22Rv1 (cell line): ENCODE data around the gene ENKD1.

Experiments used
- H3K27ac ChIP-seq: fragments of 450-650 bp; 2 replicates; pipeline ENCODE4 v1.5.1; 2017
- CTCF ChIP-seq: fragments of 450-650 bp; IDR thresholded peaks from 2 replicates; pipeline ENCODE4 v1.5.1; 2017; ENCODE audit warnings: mild to moderate bottlenecking
- ZFX ChIP-seq: fragments of 450-650 bp; IDR thresholded peaks from 2 replicates; pipeline ENCODE4 v1.6.1; 2017; ENCODE audit warnings: antibody characterized with exemption, borderline replicate concordance

Gene ENKD1

DNA sequence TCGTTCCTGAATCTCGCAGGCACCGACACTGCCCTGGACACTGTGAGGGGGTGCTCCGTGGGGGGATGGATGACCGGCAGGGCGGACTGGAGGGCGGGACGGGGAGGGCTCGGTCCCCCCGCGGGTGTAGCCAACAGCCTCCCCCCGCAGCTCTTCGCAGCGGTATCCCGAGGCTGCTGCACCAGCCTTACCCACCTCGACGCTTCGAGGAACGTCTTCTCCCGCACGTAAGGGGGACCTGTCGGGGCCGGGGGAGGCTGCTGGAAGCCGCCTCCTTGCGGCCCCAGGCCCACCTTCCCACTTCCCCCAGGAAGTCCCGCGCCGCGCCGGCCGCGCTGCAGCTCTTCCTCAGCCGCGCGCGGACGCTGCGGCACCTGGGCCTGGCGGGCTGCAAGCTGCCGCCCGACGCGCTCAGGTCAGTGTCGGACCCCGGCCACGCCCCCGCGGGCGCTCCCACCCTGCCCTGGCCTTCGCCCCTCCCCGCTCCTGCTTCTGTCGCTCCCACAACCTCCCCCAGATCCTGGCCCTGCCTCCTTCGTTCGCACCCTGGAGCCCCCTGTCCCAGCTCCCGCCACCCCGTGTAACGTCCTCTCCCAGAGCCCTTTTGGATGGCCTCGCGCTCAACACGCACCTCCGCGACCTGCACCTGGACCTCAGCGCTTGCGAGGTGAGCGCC, 18.3 kb downstream of the ENKD1 start:
- TF ChIP-seq CTCF: no peak
- TF ChIP-seq ZFX: no peak
- H3K27ac ChIP-seq: no peak overlapping the region

GRCh38 chr16:67647681-67648080, 18.9 kb downstream of the ENKD1 start:
- TF ChIP-seq ZFX (no peak), CTCF (no peak)
- no peak overlapping the region for H3K27ac ChIP-seq

DNA sequence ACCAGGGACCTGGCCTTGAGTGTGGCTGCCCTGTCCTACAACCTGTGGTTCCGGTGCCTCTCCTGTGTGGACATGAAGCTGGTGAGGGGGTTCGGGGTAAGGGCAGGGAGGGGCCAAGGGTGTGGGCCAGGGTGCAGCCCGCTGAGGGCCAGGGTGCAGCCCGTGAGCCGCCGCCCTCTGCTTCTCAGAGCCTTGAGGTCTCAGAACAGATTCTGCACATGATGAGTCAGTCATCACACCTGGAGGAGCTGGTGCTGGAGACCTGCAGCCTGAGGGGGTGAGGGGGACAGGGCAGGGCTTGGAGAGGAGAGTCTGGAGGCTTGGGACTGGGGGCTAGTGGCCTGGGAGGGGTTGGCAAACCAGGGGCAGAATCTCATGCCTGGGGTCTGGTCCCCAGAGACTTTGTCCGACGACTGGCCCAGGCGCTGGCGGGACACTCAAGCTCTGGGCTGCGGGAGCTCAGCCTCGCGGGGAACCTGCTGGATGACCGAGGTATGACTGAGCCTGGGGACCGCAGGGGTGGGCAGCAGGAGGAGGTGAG, 19.4 kb downstream of the ENKD1 start:
- no peak for TF ChIP-seq ZFX
- TF ChIP-seq CTCF: no peak
- no peak overlapping the region for H3K27ac ChIP-seq

DNA sequence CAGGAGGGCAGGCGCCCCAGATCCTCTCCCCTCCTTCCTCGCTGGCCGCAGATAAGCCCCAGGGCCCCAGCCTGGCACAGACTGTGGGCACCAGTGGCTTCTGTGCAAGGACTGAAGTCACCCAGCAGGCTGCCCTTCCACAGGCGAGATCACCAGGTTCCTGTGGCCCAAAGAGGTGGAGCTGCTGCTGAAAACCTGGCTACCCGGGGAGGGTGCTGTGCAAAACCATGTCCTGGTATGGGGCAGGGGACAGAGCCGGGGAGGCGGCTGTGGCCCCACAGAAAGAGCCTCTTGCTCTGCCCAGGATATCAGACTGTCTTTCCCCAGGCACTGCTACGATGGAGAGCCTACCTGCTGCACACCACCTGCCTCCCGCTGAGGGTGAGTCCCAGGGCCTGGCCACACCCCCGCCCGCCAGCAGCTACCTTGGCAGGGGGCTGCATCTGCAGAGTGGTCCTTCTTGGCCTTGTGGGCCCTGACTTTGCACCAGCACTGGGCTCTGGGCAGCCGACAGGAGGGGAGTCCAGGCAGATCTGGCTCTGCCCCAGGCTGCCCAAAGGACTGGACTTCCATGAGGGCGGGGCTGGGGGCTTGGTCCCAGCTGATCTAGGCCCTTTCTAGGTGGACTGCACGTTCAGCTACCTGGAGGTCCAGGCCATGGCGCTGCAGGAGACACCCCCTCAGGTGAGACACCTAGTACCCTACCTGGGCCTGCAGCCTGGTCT, 21.0 kb downstream of the ENKD1 start:
- TF ChIP-seq CTCF (no peak), ZFX (no peak)
- H3K27ac ChIP-seq: no peak overlapping the region

DNA sequence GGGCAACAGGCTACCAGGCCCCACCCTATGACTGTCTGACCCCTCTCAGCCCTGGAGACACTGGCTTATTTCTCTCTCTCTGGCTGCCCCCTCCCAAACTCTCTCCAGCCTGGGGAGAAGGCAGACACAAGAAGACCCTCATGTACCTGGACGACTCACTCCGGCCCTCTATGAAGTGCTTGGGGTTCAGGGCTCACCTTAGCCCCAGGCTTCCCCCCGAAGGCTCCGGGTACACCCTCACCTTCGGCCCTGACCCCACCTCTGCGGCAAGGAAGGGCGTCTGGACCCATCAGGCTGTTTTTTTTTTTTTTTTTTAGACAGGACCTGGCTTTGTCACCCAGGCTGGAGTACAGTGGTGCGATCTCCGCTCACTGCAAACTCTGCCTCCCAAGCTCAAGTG, 22.5 kb downstream of the ENKD1 start:
- H3K27ac ChIP-seq: no peak overlapping the region
- TF ChIP-seq ZFX (no peak), CTCF (no peak)

GRCh38 chr16:67641779-67642708, 24.5 kb downstream of the ENKD1 start:
- H3K27ac ChIP-seq: no peak overlapping the region
- TF ChIP-seq CTCF (no peak), ZFX (no peak)
